NB4 (cell line): Measurements from ENCODE around the gene S100A1.

Experiments
- CTCF ChIP-seq: IDR thresholded peaks from one replicate; pipeline ENCODE4 v1.5.1; 2012; ENCODE audit warnings: low read depth, low read length
- MAX ChIP-seq: IDR thresholded peaks from 2 replicates; pipeline ENCODE4 v1.6.1; 2011; ENCODE audit warnings: low read depth, low read length

- no peak for TF ChIP-seq CTCF
- TF ChIP-seq MAX: no peak
Measured at GRCh38 chr1:153646672-153647345, 18.6 kb downstream of the S100A1 start.
